HG02870 (cell line): Measurements from ENCODE around the gene LRRC53.

Experiments
- ATAC-seq: cut with Tn5 transposase; IDR thresholded peaks from one replicate; pipeline ENCODE4 v1.9.1; 2021; ENCODE audit warnings: mild to moderate bottlenecking, moderate library complexity; ENCODE audit not compliant: unreplicated experiment

The LRRC53 gene

GRCh38 chr1:74498901-74499300 is 13.5 kb downstream of the LRRC53 start:
- no peak for ATAC-seq

- no peak for ATAC-seq
Observed at GRCh38 chr1:74496669-74497068, 15.7 kb downstream of the LRRC53 start.

- no peak for ATAC-seq
Observed at GRCh38 chr1:74486036-74486435, 26.4 kb downstream of the LRRC53 start.

GRCh38 chr1:74485622-74486021 is 26.8 kb downstream of the LRRC53 start:
- ATAC-seq, result no peak

GRCh38 chr1:74481607-74482006 is 30.8 kb downstream of the LRRC53 start:
- no peak for ATAC-seq

GRCh38 chr1:74480068-74480467 is 32.3 kb downstream of the LRRC53 start:
- ATAC-seq, result no peak

- ATAC-seq, result no peak
Observed at GRCh38 chr1:74478979-74479378, 33.4 kb downstream of the LRRC53 start.

GRCh38 chr1:74474585-74474984 is 37.8 kb downstream of the LRRC53 start:
- ATAC-seq, result no peak

GRCh38 chr1:74471470-74471869 is 40.9 kb downstream of the LRRC53 start:
- no peak for ATAC-seq

GRCh38 chr1:74470936-74471335 is 41.5 kb downstream of the LRRC53 start:
- ATAC-seq, result no peak

- no peak for ATAC-seq
Observed at GRCh38 chr1:74470251-74470650, 42.2 kb downstream of the LRRC53 start.

- ATAC-seq, result no peak
Observed at GRCh38 chr1:74468982-74469603, 43.3 kb downstream of the LRRC53 start.

- ATAC-seq, result no peak
Observed at GRCh38 chr1:74467786-74468377, 44.5 kb downstream of the LRRC53 start.

GRCh38 chr1:74465193-74465681 is 47.2 kb downstream of the LRRC53 start:
- ATAC-seq, result no peak

GRCh38 chr1:74464037-74464436 is 48.4 kb downstream of the LRRC53 start:
- no peak for ATAC-seq

- peak; percentile 96 for ATAC-seq
Observed at GRCh38 chr1:74463333-74463988, 49.0 kb downstream of the LRRC53 start.

- no peak for ATAC-seq
Observed at GRCh38 chr1:74457253-74457652, 55.2 kb downstream of the LRRC53 start.

- no peak for ATAC-seq
Observed at GRCh38 chr1:74455390-74455789, 57.0 kb downstream of the LRRC53 start.

GRCh38 chr1:74453277-74453676 is 59.1 kb downstream of the LRRC53 start:
- ATAC-seq, result no peak

- ATAC-seq, result no peak
Observed at GRCh38 chr1:74452035-74452434, 60.4 kb downstream of the LRRC53 start.

- peak; percentile 61 for ATAC-seq
Observed at GRCh38 chr1:74437035-74437434, 75.4 kb downstream of the LRRC53 start.

GRCh38 chr1:74436078-74436477 is 76.3 kb downstream of the LRRC53 start:
- no peak for ATAC-seq
